Activated naive CD8-positive, alpha-beta T cell treated with anti-CD3 and anti-CD28 coated beads, Interleukin-2, amount 50 U/mL, for 24 hours (primary cell): ENCODE data around the gene NCOA1.

Source experiments
- ATAC-seq: fragments of 150-1000 bp; cut with Tn5 transposase; one replicate; pipeline ENCODE4 v1.10.0; 2021
- DNase-seq: peaks from one replicate; pipeline ENCODE4 v3.0.0; 2021
- H3K27ac Mint-ChIP-seq: one replicate; pipeline ENCODE4 v1.8.0; 2021; ENCODE audit warnings: mild to moderate bottlenecking, mixed read lengths
- H3K27me3 Mint-ChIP-seq: one replicate; pipeline ENCODE4 v1.8.0; 2021; ENCODE audit warnings: mixed read lengths
- H3K36me3 Mint-ChIP-seq: one replicate; pipeline ENCODE4 v1.8.0; 2021; ENCODE audit warnings: low read depth, mixed read lengths
- H3K4me1 Mint-ChIP-seq: one replicate; pipeline ENCODE4 v1.8.0; 2021; ENCODE audit warnings: mixed read lengths
- H3K4me3 Mint-ChIP-seq: one replicate; pipeline ENCODE4 v1.8.0; 2021; ENCODE audit warnings: mild to moderate bottlenecking, moderate library complexity, mixed read lengths
- H3K9me3 Mint-ChIP-seq: one replicate; pipeline ENCODE4 v1.8.0; 2021; ENCODE audit warnings: mixed read lengths

The NCOA1 gene

DNA sequence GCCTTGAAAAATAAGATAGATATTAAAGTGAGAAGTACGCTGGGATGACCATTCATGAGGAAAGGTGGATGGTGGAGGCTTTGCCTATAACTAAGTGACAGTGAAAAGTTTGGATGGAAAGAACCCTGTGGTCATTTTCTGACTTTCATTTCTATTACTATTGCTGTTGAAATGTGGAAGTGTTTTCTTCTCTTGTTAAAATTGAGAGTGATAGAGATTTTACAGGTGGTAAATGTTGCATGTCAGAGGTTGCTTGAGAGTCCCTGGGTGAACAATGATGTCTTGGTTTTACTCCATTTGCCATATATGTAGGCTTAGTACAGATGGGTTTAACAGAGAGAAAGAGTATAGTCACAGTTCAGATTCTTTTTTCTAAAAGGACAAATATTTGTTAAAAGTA lies 18.4 kb downstream of the NCOA1 start:
- DNase-seq: no peak
- ATAC-seq: peak; percentile 59
- no peaks in the 10 kb centered on the region for H3K9me3 Mint-ChIP-seq
- H3K4me1 Mint-ChIP-seq: peaks cover 82% of the 10 kb centered on the region
- peak overlapping the region; percentile 26 for H3K27ac Mint-ChIP-seq
- H3K27me3 Mint-ChIP-seq: no peaks in the 10 kb centered on the region
- H3K36me3 Mint-ChIP-seq: peaks cover 8% of the 10 kb centered on the region
- H3K4me3 Mint-ChIP-seq: no peak overlapping the region

DNA sequence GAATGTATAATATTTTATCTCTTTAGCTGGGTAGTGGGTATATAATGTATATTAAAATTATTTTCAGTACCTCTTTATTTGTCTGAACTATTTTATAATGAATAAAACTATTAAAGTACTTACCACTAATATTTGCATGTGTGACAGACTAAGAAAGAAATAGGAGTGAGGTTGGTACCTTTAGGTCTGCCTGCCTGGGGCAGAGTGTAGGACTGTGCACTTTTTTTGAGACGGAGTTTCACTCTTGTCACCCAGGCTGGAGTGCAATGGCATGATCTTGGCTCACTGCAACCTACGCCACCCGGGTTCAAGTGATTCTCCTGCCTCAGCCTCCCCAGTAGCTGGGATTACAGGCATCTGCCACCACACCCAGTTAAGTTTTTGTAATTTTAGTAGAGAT lies 18.8 kb downstream of the NCOA1 start:
- Mint-ChIP-seq H3K27me3 (no peaks in the 10 kb centered on the region), H3K4me3 (no peak overlapping the region), H3K9me3 (no peaks in the 10 kb centered on the region), H3K36me3 (peaks cover 8% of the 10 kb centered on the region), H3K4me1 (peaks cover 84% of the 10 kb centered on the region), H3K27ac (no peak overlapping the region)
- ATAC-seq: no peak
- DNase-seq: no peak

DNA sequence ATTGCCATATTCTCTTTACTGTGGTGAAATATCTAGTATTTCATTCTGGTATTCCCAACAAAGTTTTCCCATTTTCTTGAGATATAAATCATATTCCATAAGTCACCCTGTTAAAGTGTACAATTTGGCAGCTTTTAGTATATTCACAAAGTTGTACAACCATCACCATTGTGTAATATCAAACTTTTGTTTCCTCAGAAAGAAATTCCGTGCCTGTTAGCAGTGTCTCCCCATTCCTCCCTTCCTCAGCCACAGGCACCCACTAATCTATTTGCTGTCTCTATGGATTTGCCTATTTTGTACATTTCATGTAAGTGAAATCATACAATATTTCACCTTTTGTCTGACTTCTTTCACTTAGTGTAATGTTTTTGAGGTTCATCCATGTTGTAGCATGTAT lies 19.7 kb downstream of the NCOA1 start:
- no peak overlapping the region for H3K27ac Mint-ChIP-seq
- peaks cover 5% of the 10 kb centered on the region for H3K36me3 Mint-ChIP-seq
- no peaks in the 10 kb centered on the region for H3K9me3 Mint-ChIP-seq
- no peak for ATAC-seq
- H3K4me3 Mint-ChIP-seq: no peak overlapping the region
- H3K4me1 Mint-ChIP-seq: peaks cover 85% of the 10 kb centered on the region
- H3K27me3 Mint-ChIP-seq: no peaks in the 10 kb centered on the region
- no peak for DNase-seq

DNA sequence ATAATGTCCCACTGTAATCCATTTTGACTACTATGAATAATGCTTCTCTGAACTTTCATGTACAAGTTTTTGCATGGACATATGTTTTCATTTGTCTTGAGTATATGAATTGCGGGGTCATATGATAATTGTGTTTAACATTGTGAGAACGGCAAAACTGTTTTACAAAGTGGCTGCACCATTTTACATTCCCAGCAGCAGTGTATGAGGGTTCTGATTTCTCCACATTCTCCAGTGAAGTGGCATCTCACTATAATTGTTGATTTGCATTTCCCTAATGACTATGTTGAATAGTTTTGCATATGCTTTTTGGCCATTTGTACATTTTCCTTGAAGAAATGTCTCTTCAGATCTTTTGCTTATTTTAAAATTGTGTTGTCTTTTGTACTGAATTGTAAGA lies 20.1 kb downstream of the NCOA1 start:
- ATAC-seq: no peak
- H3K4me3 Mint-ChIP-seq: no peak overlapping the region
- no peak overlapping the region for H3K27ac Mint-ChIP-seq
- peaks cover 4% of the 10 kb centered on the region for H3K36me3 Mint-ChIP-seq
- no peaks in the 10 kb centered on the region for H3K9me3 Mint-ChIP-seq
- peaks cover 84% of the 10 kb centered on the region for H3K4me1 Mint-ChIP-seq
- no peak for DNase-seq
- no peaks in the 10 kb centered on the region for H3K27me3 Mint-ChIP-seq

DNA sequence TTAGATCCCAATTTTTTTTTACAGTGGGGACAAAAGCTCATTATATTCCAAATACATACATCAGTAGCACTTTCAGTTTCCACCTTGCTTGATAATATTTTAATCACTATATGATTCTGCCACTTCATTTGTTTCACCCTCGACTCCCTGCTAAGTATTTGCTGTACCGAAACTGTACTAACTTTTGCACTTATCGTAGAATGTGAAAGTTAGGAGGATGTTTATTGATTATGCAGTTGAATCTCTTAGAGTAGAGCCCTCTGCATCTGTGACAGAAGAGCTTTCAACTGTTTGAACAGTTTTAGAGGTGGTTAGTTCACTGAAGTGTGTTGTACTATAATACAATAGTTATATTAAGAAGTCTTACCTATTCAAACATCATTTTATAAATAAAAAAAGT lies 20.8 kb downstream of the NCOA1 start:
- no peak for ATAC-seq
- Mint-ChIP-seq H3K9me3 (no peaks in the 10 kb centered on the region), H3K4me3 (peak overlapping the region; percentile 10), H3K36me3 (peaks cover 3% of the 10 kb centered on the region), H3K4me1 (peaks cover 81% of the 10 kb centered on the region), H3K27ac (no peak overlapping the region), H3K27me3 (no peaks in the 10 kb centered on the region)
- no peak for DNase-seq

DNA sequence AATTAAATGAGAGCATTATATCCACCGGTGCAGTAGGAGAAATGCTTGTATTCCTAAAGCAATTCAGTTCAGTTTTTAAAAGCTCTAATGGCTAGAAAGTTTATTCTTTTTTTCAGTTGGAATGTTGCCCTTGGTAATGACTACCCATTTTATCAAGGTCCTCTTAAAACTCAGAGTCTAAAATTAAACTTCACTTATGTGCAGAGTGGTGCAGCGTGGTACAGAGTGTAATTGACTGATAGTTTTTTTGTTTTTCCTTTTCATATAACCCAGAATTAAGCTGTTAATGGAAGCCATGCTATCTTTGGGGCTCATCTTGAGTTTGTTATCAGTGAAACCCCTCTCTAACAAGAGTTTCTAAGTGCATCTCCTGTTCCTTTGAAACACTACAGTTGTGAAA lies 21.4 kb downstream of the NCOA1 start:
- H3K27ac Mint-ChIP-seq: no peak overlapping the region

DNA sequence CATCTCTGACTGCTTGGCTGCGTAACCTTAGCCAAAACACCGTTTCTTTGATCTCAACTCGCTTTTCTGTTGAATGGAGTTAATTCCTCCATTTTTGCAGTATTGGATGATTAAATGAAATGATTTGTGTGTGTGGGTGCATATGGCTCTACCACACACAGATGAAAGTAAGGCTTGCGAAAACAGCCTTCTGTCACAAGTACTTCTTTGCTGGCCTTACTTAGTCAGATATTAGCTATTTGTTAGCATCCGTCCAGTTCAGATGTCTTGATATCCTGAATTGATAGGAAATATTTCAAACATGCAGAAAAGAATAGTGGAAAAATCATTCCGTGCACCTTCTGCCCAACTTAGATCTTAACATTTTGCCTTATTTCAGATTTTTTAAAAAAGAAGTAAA lies 21.8 kb downstream of the NCOA1 start:
- DNase-seq (no peak), ATAC-seq (no peak)
- Mint-ChIP-seq H3K4me3 (peak overlapping the region; percentile 33), H3K4me1 (peaks cover 82% of the 10 kb centered on the region), H3K9me3 (no peaks in the 10 kb centered on the region), H3K27ac (no peak overlapping the region), H3K36me3 (peaks cover 3% of the 10 kb centered on the region), H3K27me3 (no peaks in the 10 kb centered on the region)

More for the DNA sequence above, 21.4 kb downstream of the NCOA1 start:
- Mint-ChIP-seq H3K4me3 (peak overlapping the region; percentile 33), H3K9me3 (no peaks in the 10 kb centered on the region), H3K27me3 (no peaks in the 10 kb centered on the region), H3K4me1 (peaks cover 82% of the 10 kb centered on the region), H3K36me3 (peaks cover 3% of the 10 kb centered on the region)
- no peak for DNase-seq
- ATAC-seq: no peak

DNA sequence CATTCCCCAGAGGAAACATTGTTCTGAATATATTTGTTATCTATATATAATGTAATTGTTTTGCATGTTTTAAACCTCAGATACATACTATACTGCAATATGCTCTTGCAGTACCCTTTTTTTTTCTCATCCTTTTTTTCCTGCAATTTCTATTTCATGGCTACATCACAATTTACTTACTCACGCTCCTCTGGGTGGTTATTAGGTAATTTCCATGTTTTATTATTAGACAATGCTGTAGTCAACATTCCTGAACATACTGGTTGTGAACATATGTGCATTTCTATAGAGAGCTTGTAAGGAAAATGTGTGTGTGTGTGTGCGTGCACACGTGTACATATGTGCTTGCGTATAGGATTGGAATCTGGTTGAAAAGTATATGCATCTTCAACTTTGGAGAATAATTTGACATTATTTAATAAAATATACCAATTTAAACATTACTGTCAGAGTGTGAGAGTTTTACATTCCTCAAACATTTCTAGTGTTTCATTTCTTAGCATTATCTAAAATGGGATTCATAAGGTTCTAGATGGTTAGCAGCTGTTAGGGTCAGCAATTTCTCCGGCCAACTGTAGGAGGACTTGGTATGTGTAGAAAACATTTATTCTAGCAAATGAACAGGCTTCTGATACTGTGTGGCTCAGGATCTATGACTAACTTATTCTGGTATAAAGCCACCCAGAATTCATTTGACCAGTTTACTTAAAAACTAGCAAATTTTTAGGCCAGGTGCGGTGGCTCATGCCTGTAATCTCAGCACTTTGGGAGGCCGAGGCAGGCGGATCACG lies 22.4 kb downstream of the NCOA1 start:
- Mint-ChIP-seq H3K36me3 (peaks cover 3% of the 10 kb centered on the region), H3K27ac (no peak overlapping the region), H3K4me3 (no peak overlapping the region), H3K9me3 (no peaks in the 10 kb centered on the region), H3K27me3 (no peaks in the 10 kb centered on the region), H3K4me1 (peaks cover 77% of the 10 kb centered on the region)
- ATAC-seq (no peak), DNase-seq (no peak)

DNA sequence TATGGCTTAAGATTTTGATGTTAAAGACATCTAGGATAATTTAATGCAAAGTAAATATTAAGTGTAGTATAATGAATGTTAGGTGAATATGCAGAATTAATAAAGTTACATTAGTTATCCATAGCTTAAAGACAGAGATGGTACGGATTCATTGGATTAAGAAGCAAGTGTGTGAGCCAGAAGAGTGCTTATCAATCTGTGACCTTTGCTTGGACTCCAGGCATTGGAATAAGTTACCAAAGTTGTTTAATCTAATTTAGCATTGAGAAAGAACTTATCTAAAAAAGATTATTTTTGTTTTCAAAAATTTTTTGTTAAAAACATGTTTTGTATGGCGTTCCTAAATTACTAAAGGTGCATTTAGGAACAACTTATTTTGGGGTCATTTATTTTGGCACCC lies 23.8 kb downstream of the NCOA1 start:
- Mint-ChIP-seq H3K36me3 (peaks cover 3% of the 10 kb centered on the region), H3K27ac (no peak overlapping the region), H3K4me3 (no peak overlapping the region), H3K9me3 (no peaks in the 10 kb centered on the region), H3K27me3 (no peaks in the 10 kb centered on the region), H3K4me1 (peaks cover 67% of the 10 kb centered on the region)
- DNase-seq (no peak), ATAC-seq (no peak)

DNA sequence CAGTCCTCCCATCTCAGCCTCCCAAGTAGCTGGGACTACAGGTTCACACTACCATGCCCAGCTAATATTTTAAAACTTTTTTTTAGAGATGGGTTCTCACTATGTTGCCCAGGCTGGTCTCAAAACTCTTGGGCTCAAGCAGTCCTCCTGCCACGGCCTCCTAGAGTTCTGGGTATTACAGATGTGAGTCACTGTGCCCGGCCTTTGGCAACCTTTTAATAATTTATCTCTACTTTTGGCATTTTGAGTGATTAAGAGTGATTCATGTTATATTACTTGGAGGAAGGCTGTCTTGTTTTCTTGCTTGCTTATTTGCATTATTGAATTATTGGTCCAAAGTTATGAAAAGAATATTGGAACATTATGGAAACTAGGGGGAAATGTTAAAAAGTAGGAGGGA lies 24.3 kb downstream of the NCOA1 start:
- H3K27me3 Mint-ChIP-seq: no peaks in the 10 kb centered on the region
- peaks cover 3% of the 10 kb centered on the region for H3K36me3 Mint-ChIP-seq
- peak; percentile 75 for ATAC-seq
- H3K4me3 Mint-ChIP-seq: no peak overlapping the region
- DNase-seq: peak; percentile 40
- peak overlapping the region; percentile 66 for H3K27ac Mint-ChIP-seq
- no peaks in the 10 kb centered on the region for H3K9me3 Mint-ChIP-seq
- peaks cover 65% of the 10 kb centered on the region for H3K4me1 Mint-ChIP-seq

DNA sequence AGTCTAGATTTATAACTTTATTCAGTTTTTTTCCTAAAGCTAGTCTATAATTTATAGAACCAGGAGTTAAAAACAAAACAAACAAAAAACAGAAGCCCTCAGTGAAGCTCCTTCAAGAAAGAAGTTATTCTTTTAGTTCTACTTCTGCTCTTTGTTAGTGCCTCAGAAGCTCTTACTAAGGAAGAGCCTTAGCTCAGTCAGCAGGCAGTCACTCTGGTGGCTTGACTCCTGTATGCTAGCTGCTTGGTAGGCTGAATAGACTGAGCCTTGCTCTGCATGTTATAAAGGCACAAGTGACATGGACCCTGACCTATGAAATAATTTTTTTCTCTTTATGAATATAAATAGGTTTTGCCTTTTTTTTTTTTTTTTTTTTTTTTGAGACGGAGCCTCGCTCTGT lies 24.8 kb downstream of the NCOA1 start:
- H3K27ac Mint-ChIP-seq: peak overlapping the region; percentile 66
- H3K9me3 Mint-ChIP-seq: no peaks in the 10 kb centered on the region
- H3K4me1 Mint-ChIP-seq: peaks cover 66% of the 10 kb centered on the region
- H3K27me3 Mint-ChIP-seq: no peaks in the 10 kb centered on the region
- peaks cover 3% of the 10 kb centered on the region for H3K36me3 Mint-ChIP-seq
- DNase-seq (no peak), ATAC-seq (peak; percentile 78)
- H3K4me3 Mint-ChIP-seq: no peak overlapping the region

DNA sequence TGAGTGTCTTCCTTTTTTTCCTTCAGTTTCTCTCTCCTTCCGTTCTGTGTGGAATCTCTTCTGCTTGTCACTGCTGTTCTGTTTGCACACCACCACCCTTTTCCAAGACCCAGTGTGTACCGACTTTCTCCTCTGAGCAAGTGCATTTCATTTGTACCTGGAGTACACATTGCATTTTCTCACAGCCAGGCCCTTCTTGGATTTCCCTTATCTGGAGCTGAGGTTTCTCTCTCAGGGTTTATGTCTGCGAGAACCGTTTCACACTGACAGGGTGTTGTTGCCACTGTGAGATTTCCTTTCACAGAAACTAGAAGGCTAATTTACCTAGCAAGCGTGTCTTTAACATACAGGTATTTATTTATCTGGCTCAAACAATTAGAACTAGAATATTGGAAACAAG lies 26.2 kb downstream of the NCOA1 start:
- Mint-ChIP-seq H3K27me3 (no peaks in the 10 kb centered on the region), H3K4me3 (peak overlapping the region; percentile 25), H3K4me1 (peaks cover 66% of the 10 kb centered on the region), H3K36me3 (peaks cover 1% of the 10 kb centered on the region), H3K27ac (no peak overlapping the region), H3K9me3 (peaks cover 4% of the 10 kb centered on the region)
- ATAC-seq (no peak), DNase-seq (no peak)

DNA sequence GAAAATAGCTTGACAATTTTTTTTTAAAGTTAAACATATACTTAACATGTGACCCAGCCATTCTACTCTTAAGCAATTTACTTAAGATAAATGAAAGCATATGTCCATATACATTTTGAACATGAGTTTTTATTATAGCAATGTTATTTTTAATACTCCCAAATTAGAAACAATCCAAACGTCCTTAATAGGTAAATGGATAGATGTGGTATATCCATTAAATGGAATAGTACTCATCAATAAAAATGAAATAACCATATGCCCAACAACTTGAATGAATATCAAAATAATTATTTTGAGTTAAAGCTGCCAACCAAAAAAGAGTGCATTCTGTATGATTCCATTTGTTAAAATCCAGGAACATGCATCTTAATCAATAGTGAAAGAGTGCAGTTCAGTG lies 29.1 kb downstream of the NCOA1 start:
- H3K4me3 Mint-ChIP-seq: no peak overlapping the region
- no peaks in the 10 kb centered on the region for H3K27me3 Mint-ChIP-seq
- peaks cover 6% of the 10 kb centered on the region for H3K9me3 Mint-ChIP-seq
- ATAC-seq: no peak
- DNase-seq: no peak
- H3K4me1 Mint-ChIP-seq: peaks cover 62% of the 10 kb centered on the region
- H3K36me3 Mint-ChIP-seq: peaks cover 5% of the 10 kb centered on the region
- H3K27ac Mint-ChIP-seq: peak overlapping the region; percentile 87

DNA sequence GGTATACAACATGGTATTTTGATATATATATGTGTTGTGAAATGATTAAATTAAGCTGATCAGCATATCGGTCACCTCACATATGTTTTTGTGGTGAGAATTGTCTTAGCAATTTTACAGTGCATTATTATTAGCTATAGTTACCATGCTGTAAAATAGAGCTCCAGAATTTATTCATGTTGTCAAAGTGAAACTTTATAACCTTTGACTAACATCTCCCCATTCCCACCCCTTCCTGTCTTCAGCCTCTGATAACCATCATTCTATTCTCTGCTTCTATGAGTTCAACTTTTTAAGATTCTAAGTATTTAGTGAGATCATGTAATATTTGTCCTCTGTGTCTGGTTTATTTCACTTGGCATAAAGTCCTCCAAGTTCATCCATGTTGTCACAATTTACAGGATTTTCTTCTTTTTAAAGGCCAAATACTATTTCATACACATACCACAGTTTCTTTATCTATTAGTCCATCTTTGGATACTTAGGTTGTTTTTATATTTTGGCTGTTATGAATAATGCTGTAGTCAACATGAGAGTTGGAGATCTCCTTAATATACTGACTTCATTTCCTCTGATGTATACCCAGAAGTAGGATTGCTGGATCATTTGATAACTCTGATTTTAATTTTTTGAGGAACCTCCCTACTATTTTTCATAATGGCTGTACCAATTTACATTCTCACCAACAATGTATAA lies 30.3 kb downstream of the NCOA1 start:
- DNase-seq (no peak), ATAC-seq (peak; percentile 75)
- Mint-ChIP-seq H3K27me3 (no peaks in the 10 kb centered on the region), H3K9me3 (peaks cover 6% of the 10 kb centered on the region), H3K27ac (peak overlapping the region; percentile 87), H3K4me3 (peak overlapping the region; percentile 35), H3K4me1 (peaks cover 58% of the 10 kb centered on the region), H3K36me3 (peaks cover 5% of the 10 kb centered on the region)

DNA sequence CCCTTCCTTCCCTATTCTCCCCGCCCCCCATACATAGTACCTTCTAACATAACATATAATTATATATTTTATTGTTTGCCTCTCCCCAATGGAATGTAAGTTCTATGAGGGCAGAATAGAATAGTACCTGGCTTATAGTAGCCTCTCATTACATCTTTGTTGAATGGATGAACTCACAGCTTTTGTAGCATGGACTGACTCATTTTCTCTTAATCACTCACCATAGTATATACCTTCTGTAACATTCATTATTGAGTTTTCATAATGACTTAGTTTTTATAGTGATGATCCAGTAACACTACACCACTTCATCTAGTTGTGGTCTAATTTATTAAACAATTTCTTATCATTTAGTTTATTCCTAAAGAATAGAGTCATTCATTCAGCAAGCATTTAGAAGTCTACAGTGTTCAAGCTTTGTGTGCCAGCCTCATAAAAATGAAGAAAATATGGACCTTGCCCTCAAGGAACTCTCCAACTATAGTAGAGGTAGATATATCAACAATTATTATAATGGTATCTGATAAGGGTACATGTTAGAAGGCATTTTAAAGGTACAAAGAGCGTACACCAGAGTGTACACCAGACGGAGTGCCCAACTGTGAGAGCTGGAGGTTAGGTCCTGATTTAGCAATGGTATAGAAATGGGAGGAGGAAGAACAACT lies 31.1 kb downstream of the NCOA1 start:
- Mint-ChIP-seq H3K27me3 (no peaks in the 10 kb centered on the region), H3K4me1 (peaks cover 55% of the 10 kb centered on the region), H3K9me3 (peaks cover 6% of the 10 kb centered on the region), H3K27ac (peak overlapping the region; percentile 87), H3K36me3 (peaks cover 5% of the 10 kb centered on the region), H3K4me3 (peak overlapping the region; percentile 3)
- ATAC-seq (peak; percentile 94), DNase-seq (no peak)
